HCT116 (cell line): Measurements from ENCODE around the gene HARS1.

Experiments
- ATF3 ChIP-seq: IDR thresholded peaks from 2 replicates; pipeline ENCODE4 v1.6.1; 2012
- CTCF ChIP-seq, 3 experiments: fragments of 200-600 bp in 1 of 3; sonication (generic) in 1 of 3; IDR thresholded peaks in 2 of 3; conservative IDR thresholded peaks in 1 of 3; 2 replicates each; pipeline ENCODE4 v1.5.1; 2012 to 2017; ENCODE audit warnings: low read depth in 2 of 3, low read length in 2 of 3, antibody characterized with exemption in 1 of 3, borderline replicate concordance in 1 of 3, control low read depth in 1 of 3, mild to moderate bottlenecking in 1 of 3, mixed read lengths in 1 of 3, mixed run types in 1 of 3, moderate library complexity in 1 of 3; ENCODE audit not compliant: insufficient read depth in 1 of 3
- ELF1 ChIP-seq: IDR thresholded peaks from 2 replicates; pipeline ENCODE4 v1.6.1; 2012; ENCODE audit warnings: low read depth, borderline replicate concordance
- EZH2 ChIP-seq: fragments of 200-600 bp; sonication (generic); IDR thresholded peaks from 2 replicates; pipeline ENCODE4 v1.6.1; 2017; ENCODE audit warnings: antibody characterized with exemption, mixed run types
- POLR2A ChIP-seq: IDR thresholded peaks from 2 replicates; pipeline ENCODE4 v1.7.0; 2011; ENCODE audit warnings: borderline replicate concordance; ENCODE audit not compliant: insufficient read depth, insufficient read length; ENCODE audit errors: extremely low read depth
- ZNF274 ChIP-seq: fragments of 200-500 bp; sonication (Bioruptor generic); IDR thresholded peaks from 2 replicates; pipeline ENCODE4 v1.6.1; 2014; ENCODE audit warnings: mild to moderate bottlenecking, low read depth, low read length, inconsistent platforms

- TF ChIP-seq CTCF (IDR thresholded peaks at IDR 0.05 in 2 of 3, conservative IDR thresholded peaks at IDR 0.05 in 1 of 3; ENCODE audit: borderline replicate concordance in 1 of 3, insufficient read depth in 1 of 3, low read depth in 2 of 3, low read length in 2 of 3) (no peak), ATF3 (no peak), EZH2 (no peak), POLR2A (no peak), ELF1 (no peak), ZNF274 (no peak)
Observed at GRCh38 chr5:140642718-140643117, 48.5 kb downstream of the HARS1 start.
